Mesothelial cell of epicardium (in vitro differentiated cells): ENCODE data around the gene SEMA3A. TPM values are rescaled to one million over a fixed set of nuclear protein-coding genes. Genes with fewer than 3 reads are reported as not detected.

Experiments
- DNase-seq, 2 experiments: peaks; one replicate each; pipeline ENCODE4 v3.0.0; 2021; ENCODE audit warnings: low spot score in 2 of 2; ENCODE audit not compliant: unreplicated experiment in 2 of 2
- H3K27ac Mint-ChIP-seq: 2 replicates; pipeline ENCODE4 v1.8.0; 2021; ENCODE audit warnings: mixed read lengths
- H3K27me3 Mint-ChIP-seq: 2 replicates; pipeline ENCODE4 v1.8.0; 2021; ENCODE audit warnings: low read depth, mixed read lengths
- H3K36me3 Mint-ChIP-seq: 2 replicates; pipeline ENCODE4 v1.8.0; 2021; ENCODE audit warnings: mixed read lengths
- H3K4me1 Mint-ChIP-seq: 2 replicates; pipeline ENCODE4 v1.8.0; 2021; ENCODE audit warnings: mixed read lengths
- H3K4me3 Mint-ChIP-seq: 2 replicates; pipeline ENCODE4 v1.8.0; 2021; ENCODE audit warnings: mild to moderate bottlenecking, moderate library complexity, mixed read lengths
- H3K9me3 Mint-ChIP-seq: 2 replicates; pipeline ENCODE4 v1.8.0; 2021; ENCODE audit warnings: mixed read lengths
- total RNA-seq: library from RNA; stranded (reverse); gene quantifications from 3 replicates; pipeline ENCODE4 v1.2.1, GENCODE V29; 2021
- TF ChIP-seq, protein P1 (sequence below): fragments of 200-600 bp; sonication (generic); IDR thresholded peaks from one replicate; pipeline ENCODE4 v1.5.0; 2021; ENCODE audit warnings: antibody characterized with exemption; ENCODE audit not compliant: unreplicated experiment

The SEMA3A gene
- total RNA-seq, 1 donor from 2014 or later = 44.4 TPM

DNA sequence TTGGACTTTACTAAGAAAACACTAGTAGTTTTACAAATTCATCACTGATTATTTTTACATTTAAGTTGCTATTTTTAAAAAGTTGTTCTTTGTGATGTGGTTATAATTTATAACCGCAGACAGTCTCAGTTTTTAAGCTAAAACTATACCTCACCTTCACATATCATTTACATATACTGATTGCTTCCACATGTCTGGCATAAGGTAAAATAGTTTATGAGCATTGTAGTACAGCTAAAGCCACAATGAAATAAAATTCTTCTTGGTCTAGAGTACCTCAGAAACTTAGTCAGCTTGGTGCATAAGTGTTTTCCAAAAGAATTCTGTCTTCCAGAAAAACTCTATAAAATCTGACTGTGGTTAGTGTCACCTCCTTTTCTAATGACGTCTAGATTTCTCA lies 13.0 kb downstream of the SEMA3A start:
- peaks cover 16% of the 10 kb centered on the region for H3K4me1 Mint-ChIP-seq
- TF ChIP-seq, protein P1, sequence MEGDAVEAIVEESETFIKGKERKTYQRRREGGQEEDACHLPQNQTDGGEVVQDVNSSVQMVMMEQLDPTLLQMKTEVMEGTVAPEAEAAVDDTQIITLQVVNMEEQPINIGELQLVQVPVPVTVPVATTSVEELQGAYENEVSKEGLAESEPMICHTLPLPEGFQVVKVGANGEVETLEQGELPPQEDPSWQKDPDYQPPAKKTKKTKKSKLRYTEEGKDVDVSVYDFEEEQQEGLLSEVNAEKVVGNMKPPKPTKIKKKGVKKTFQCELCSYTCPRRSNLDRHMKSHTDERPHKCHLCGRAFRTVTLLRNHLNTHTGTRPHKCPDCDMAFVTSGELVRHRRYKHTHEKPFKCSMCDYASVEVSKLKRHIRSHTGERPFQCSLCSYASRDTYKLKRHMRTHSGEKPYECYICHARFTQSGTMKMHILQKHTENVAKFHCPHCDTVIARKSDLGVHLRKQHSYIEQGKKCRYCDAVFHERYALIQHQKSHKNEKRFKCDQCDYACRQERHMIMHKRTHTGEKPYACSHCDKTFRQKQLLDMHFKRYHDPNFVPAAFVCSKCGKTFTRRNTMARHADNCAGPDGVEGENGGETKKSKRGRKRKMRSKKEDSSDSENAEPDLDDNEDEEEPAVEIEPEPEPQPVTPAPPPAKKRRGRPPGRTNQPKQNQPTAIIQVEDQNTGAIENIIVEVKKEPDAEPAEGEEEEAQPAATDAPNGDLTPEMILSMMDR = no peak
- H3K36me3 Mint-ChIP-seq = peaks cover 3% of the 10 kb centered on the region
- no peak for DNase-seq
- H3K27ac Mint-ChIP-seq = peak overlapping the region; percentile 41
- H3K4me3 Mint-ChIP-seq = no peak overlapping the region
- no peaks in the 10 kb centered on the region for H3K27me3 Mint-ChIP-seq
- H3K9me3 Mint-ChIP-seq = no peaks in the 10 kb centered on the region

DNA sequence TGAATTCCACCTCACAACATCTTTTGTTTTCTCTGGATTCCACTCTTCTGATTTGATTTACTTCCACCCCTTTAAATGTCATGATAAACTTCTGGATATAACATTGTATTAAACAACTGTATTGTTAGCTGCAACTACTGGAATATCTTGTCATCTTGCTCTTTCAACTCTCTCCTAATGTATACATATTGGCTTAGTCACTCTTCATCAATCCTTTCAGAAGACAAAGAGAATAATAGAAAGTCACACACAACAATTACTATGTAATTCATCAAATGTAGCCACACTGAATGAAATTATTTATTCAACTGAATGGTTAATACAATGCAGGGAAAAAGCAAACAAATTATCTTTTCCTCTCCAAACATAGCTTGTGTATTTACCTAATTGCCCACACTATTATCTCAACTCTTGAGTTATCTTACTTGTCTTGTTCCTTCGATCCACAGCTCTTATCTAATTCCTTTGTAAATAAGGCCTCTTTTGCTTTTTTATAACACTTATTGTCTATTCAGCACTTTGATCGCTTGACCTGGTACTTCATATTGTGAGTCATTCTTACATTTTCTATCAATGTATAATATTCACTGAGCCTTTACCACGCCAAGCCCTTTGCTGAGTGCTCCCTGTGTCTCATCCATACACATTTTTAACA lies 16.7 kb downstream of the SEMA3A start:
- Mint-ChIP-seq H3K27ac (no peak overlapping the region), H3K9me3 (no peaks in the 10 kb centered on the region), H3K36me3 (peaks cover 9% of the 10 kb centered on the region), H3K4me1 (peaks cover 28% of the 10 kb centered on the region), H3K4me3 (no peak overlapping the region), H3K27me3 (no peaks in the 10 kb centered on the region)
- no peak for DNase-seq
- TF ChIP-seq, protein P1 = no peak

DNA sequence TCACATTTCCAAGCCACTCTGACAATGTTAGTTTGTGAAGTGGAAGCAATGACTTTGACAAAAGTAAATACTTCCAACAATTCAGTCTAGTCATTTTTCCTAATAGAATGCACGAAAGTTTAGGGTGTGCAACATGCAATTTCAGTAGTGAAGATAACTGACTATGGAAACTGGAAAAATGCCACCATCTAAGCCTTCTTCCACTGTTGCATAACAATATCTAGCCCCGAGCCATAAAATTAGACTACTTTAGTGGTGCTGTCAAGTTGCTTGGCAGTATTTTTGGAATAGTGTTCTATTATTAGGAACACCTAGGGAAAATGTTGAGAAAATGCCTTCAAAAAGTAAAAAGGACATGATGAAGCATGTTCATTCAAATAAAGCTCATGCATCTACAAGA lies 17.9 kb downstream of the SEMA3A start:
- TF ChIP-seq, protein P1 = no peak
- peak overlapping the region; percentile 75 for H3K27ac Mint-ChIP-seq
- peaks cover 9% of the 10 kb centered on the region for H3K36me3 Mint-ChIP-seq
- peaks cover 21% of the 10 kb centered on the region for H3K4me1 Mint-ChIP-seq
- no peaks in the 10 kb centered on the region for H3K27me3 Mint-ChIP-seq
- no peak for DNase-seq
- no peak overlapping the region for H3K4me3 Mint-ChIP-seq
- no peaks in the 10 kb centered on the region for H3K9me3 Mint-ChIP-seq

DNA sequence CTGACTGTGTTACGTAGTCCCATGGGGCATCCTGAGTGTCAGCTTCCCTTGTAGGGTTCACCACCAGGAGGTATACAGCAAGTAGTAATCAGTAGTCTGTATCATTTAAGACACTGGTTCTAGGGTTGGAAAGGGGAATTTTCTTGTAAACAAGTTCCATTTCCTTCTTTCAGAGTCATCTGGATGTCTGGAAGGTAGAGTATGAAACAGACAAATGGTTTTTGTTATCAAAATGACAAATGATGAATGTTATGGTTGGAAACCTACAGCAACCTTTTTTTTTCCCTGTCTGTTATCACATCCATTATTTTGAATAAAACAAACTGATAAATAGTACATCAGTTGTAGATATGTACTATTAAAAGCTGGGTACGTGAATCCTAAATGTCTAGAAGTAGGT lies 19.1 kb downstream of the SEMA3A start:
- Mint-ChIP-seq H3K4me3 (no peak overlapping the region), H3K27ac (peak overlapping the region; percentile 81)

DNA sequence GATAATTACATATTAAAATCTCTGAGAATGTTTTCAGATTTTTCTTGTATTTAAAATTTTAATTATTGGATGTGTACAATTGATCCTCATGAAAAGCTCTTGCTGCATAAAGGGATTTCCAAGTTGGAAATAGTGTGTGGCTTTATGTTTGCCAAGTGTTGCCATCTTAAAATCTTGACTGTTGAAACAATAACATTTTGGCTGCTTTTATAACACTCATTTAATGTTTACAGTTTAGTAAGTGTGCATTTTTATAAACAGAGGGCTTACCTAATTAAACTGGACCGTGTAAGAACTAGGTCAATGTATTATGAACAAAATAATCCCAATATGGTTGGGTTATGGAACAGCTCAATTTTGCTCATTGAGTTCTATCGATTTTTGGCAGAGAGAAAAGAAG lies 23.9 kb downstream of the SEMA3A start:
- DNase-seq = no peak
- Mint-ChIP-seq H3K27me3 (no peaks in the 10 kb centered on the region), H3K9me3 (no peaks in the 10 kb centered on the region), H3K27ac (no peak overlapping the region), H3K36me3 (peaks cover 7% of the 10 kb centered on the region), H3K4me1 (peaks cover 4% of the 10 kb centered on the region), H3K4me3 (no peak overlapping the region)
- TF ChIP-seq, protein P1 = no peak

More for the DNA sequence above, 19.1 kb downstream of the SEMA3A start:
- peaks cover 9% of the 10 kb centered on the region for H3K36me3 Mint-ChIP-seq
- no peaks in the 10 kb centered on the region for H3K27me3 Mint-ChIP-seq
- TF ChIP-seq, protein P1 = no peak
- H3K9me3 Mint-ChIP-seq = no peaks in the 10 kb centered on the region
- no peak for DNase-seq
- peaks cover 18% of the 10 kb centered on the region for H3K4me1 Mint-ChIP-seq
